ENCODE measurements around the gene KIRREL3. TPM values are rescaled to one million over a fixed set of nuclear protein-coding genes. Genes with fewer than 3 reads are reported as not detected.

Gene KIRREL3
- total RNA-seq, 2 donors from 2014 or later, result 1.2 to 1.3 TPM

GRCh38 chr11:126647735-126648134, 352.8 kb downstream of the KIRREL3 start:
- DNase-seq (no peak), ATAC-seq (no peak)
- intact Hi-C loops (cut with DNase I, micrococcal nuclease), result no loop called here

DNA sequence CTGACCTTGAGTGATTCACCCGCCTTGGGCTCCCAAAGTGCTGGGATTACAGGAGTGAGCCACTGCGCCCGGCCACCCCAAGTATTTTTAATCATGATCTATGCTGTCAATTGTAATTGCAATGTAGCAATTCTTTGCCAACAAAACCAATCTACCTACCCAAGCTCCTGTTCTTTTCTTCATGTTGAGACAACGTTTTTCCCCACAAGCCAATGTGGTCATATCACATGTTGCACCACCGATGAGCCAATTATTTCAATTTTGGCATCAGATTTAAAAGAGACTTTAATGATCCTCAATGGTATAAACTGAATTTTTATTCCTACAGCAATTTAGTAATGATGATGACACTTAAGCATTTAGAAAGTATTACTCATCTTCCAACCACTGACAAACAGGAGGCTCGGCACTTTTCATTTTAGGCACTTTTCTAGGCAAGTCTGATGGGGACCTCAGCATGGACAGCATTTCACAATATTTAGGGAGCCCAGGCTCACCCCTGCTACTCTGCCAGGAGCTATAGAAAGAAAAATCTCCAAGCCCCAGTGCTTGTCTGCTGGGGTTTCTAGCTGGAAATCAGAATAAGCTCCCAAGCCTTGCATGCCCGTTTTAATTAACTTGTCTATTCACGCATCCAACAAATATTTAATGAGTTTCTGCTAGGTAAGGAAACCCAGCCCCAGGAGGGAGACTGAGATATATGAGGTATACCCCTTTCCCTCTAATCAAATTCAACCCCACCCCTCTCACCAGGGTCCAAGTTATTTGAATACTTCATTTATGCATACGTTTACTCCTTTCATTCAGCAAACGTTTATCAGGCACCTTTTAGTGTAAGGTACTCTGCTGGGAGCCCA, 353.6 kb downstream of the KIRREL3 start:
- ATAC-seq (no peak), DNase-seq (no peak)
- intact Hi-C loops (cut with DNase I, micrococcal nuclease), result no loop called here

- no peak for DNase-seq
- intact Hi-C loops (cut with DNase I, micrococcal nuclease), result no loop called here
- no peak for ATAC-seq
Observed at GRCh38 chr11:126645186-126645585, 355.4 kb downstream of the KIRREL3 start.

DNA sequence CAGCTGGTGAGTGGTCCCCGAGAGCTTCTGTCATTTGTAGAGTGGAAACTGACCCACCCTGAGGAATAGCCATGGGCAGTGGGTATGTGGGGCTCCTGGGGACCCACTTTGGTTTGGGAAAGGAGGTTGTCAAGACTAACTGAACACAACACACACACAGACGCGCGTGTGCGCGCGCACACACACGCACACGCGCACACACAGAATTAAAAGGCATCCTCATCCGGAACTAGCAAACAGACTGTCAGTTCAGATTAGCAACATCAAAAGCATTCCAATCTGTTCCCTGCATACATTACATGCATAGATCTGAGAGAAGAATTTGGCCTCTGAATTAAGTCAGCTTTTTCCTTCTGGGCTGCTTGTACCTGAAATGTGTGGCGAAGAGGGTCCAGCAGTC, 360.4 kb downstream of the KIRREL3 start:
- no peak for ATAC-seq
- intact Hi-C loops (cut with DNase I, micrococcal nuclease), result no loop called here
- DNase-seq, result no peak

- intact Hi-C loops (cut with DNase I, micrococcal nuclease), result no loop called here
- no peak for ATAC-seq
- no peak for DNase-seq
Observed at GRCh38 chr11:126639692-126640091, 360.9 kb downstream of the KIRREL3 start.

GRCh38 chr11:126638648-126639047, 361.9 kb downstream of the KIRREL3 start:
- DNase-seq (no peak), ATAC-seq (no peak)
- intact Hi-C loops (cut with DNase I, micrococcal nuclease), result no loop called here

DNA sequence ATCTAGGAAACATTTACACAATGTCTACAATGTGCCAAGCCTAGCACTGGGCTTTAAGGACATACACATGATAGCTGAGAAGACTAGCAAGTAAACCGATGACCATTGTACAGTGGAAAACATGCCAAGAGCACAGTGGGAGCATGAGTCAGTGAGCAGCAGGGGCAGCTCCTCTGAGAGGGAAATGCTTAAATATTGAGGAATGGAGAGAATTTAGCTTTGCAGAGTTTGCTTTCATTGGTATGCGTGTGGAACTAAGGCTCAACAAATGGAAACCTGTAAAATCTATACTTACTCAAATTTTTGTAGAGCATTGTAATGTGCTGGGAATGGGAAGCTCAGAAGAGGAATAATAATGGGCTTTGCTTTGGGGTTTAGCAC, 362.8 kb downstream of the KIRREL3 start:
- DNase-seq, result no peak
- ATAC-seq, result no peak
- intact Hi-C loops (cut with DNase I, micrococcal nuclease), result no loop called here

DNA sequence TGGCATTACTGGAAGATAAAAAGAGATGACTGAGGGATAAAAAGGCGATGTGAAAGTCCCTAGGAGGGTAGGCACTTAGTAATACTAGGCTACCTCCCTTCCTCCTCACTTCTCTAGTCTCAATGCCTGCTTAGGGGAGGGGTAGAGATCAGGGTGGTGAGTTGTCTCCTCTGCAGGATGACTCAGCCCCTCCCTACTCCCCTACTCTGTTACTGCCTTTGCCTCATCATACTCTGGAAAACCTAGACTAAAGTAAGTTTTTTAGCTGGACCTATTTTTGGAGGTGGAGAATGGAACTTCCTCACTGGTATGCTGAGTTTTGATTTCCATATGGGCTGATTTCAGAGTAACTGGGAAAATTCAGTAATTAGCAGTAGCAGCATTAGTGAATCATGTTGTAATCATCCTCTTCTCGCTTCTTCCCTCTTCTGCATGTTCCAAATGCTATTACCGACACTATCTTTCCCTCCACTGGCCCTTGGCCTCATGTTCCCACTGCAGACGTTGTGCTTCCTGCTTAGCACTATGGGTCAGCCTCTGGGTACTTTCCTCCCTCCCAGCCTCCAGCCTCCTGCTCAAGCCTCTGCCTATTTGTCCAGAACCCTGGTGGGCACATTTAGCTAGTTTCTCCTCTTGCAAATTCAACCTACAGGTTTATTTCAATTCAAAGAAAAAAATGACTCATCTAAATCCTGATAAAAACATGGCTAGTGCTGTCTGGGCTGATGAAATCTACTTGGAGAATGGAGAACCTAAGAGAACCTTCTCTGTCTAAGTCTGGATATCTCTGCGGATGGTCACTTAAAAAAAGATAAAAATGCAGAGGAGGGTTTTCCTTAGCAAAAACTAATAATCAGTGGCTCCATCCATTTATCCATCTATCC, 363.4 kb downstream of the KIRREL3 start:
- ATAC-seq (no peak), DNase-seq (no peak)
- intact Hi-C loops (cut with DNase I, micrococcal nuclease), result no loop called here

DNA sequence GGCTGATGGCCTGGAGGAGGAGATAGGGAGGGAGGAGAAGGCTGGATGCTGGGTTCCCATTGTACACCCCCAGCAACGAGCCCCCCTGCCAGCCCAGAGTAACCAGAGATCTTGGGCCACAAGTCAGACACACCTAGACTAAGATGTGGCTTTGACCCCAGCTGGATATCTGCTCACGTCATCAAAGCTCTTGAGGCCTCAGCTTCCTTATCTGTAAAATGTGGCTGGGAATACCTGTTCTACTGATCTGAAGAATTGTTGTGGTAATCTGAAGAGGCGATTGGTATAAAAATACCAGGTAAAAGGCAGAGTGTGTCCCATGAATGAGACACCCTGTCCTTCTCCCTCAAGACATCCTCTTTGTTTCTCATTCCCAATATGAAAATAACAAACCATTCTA, 365.1 kb downstream of the KIRREL3 start:
- DNase-seq, result no peak
- no peak for ATAC-seq
- intact Hi-C loops (cut with DNase I, micrococcal nuclease), result no loop called here

DNA sequence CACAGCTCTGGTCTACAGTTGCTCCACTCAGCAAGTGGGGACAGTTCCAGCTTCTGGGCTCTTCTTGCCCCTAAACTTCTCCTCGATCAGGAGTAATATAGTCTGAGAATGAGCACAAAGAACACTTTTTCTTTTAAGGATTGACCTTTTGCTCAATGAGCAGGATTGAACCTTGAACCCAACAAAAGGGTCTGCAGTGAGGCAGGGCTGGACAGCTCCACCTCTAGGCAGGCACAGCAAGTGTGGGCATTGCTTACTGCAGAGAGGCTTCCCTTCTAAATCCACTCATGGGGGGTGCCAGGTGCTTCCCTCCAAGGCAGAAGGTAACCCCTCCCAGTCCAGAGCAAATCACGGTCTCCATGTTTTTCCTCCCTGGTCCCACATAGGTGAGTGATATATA, 365.6 kb downstream of the KIRREL3 start:
- DNase-seq (no peak), ATAC-seq (no peak)
- intact Hi-C loops (cut with DNase I, micrococcal nuclease), result no loop called here

DNA sequence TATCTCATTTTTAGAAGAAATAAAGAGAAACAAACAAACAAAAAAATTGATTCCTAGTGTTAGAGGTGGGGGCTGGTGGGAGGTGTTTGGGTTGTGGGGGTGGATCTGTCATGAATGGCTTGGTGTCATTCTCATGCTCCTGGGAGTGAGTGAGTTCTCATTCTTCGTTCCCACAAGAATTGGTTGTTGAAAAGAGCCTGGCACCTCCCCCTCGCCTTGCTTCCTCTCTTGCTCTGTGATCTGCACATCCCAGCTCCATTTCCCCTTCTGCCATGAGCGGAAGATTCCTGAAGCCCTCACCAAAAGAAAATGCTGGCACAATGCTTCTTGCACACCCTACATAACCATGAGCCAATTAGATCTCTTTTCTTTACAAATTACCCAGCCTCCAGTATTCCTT, 367.2 kb downstream of the KIRREL3 start:
- DNase-seq, result no peak
- ATAC-seq, result no peak
- intact Hi-C loops (cut with DNase I, micrococcal nuclease), result no loop called here

- intact Hi-C loops (cut with DNase I, micrococcal nuclease), result no loop called here
- no peak for ATAC-seq
- no peak for DNase-seq
Observed at GRCh38 chr11:126630893-126631798, 369.4 kb downstream of the KIRREL3 start.

DNA sequence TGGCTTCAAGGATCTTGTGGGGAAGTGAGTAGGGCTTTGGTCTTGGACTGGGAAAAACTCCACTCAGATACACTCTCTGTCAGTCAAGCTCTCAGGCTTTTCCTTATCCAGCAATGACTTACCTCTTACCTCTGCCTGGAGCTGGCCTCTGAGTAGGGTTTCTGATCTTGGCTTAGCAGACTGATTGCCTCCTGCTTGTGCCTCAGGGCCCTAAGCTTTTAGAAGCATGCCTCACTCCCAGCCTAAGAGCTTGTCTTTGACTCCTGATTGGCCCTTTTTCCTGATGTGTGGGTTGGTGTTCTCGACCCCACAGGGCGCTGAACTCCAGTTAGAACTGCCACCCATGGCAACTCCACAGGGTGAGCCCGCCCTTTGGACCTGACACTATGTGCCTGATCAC, 370.1 kb downstream of the KIRREL3 start:
- ATAC-seq (no peak), DNase-seq (no peak)
- intact Hi-C loops (cut with DNase I, micrococcal nuclease), result no loop called here

- intact Hi-C loops (cut with DNase I, micrococcal nuclease), result no loop called here
- DNase-seq (no peak), ATAC-seq (no peak)
Observed at GRCh38 chr11:126628790-126629621, 371.6 kb downstream of the KIRREL3 start.

DNA sequence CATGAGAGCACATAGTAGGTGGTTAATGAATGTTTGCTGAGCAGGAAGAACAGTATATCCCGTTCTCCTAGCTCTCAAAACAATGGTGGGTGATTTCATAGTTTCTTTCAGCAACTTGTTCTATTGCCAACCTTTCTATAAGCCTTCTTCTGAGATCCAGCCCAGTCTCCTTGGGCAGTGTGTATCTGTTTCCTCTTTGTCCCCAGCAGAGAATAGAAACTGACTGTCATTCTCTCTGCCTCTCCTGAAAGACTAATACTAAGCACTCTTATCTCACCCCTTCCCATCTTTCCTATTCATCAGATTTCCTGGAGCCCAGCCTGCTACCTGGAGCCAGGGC, 372.1 kb downstream of the KIRREL3 start:
- intact Hi-C loops (cut with DNase I, micrococcal nuclease), result no loop called here
- ATAC-seq, result no peak
- DNase-seq, result no peak

GRCh38 chr11:126627421-126627820, 373.1 kb downstream of the KIRREL3 start:
- DNase-seq (no peak), ATAC-seq (no peak)
- intact Hi-C loops (cut with DNase I, micrococcal nuclease), result no loop called here

DNA sequence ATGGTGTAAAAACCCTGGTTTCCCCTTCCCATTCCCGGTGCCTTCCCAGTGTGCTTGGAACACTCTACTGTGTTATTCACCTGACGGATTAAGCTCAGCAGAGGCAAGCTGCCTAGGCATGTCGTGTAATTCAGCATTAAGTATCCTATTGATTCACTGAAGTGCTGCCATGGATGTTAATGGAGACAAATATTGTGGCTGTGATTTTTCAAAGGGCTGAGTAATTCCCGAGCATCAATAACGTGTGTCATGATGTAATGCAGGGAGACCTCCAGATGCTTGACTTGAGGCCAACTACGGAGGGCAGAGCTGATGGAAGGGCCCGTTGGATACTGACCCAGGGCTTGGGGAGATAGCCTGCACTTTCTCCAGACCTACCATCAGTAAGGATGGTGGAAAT, 376.1 kb downstream of the KIRREL3 start:
- ATAC-seq (no peak), DNase-seq (no peak)
- intact Hi-C loops (cut with DNase I, micrococcal nuclease), result no loop called here

DNA sequence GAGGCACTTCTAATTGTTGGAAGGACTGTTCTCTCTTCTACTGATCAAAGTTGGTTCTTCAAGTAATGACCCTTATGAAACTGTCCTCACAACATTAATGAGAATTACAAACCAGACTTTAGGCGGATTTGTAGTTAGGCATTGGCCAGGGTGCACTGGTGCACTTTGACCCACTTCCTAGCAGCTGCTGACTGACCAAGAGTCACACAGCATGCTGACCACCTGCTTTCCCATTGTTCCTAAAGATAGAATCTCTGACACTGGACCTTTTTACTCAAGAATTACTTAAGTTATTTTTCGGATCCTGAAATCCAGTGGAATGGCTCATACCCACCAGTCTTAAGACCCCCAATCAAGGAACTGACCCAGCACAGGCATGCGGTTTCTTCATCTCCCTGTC, 381.1 kb downstream of the KIRREL3 start:
- ATAC-seq (no peak), DNase-seq (no peak)
- intact Hi-C loops (cut with DNase I, micrococcal nuclease), result no loop called here

DNA sequence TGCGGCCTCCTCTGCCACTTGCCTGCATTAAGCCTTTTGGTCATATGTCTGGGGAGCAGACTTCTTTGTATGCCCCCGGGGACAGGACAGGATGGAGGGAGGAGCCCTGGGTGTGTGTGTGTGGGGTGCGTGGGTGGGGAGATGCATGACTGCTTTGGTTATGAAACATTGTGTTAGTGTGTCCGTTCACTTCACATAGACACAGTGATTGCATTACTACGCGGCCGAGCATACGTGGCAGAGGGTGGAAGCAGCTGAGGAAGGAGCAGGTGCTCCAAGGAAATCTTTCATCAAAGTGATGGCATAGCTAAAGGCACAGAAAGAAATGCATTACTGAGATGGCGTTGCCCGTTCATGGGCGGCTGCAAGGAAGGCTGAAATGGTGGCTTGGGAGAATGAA, 384.7 kb downstream of the KIRREL3 start:
- ATAC-seq (no peak), DNase-seq (no peak)
- intact Hi-C loops (cut with DNase I, micrococcal nuclease), result no loop called here

Measured in left colon (tissue), 2 donors.